Glomerular endothelial cell (primary cell): ENCODE results near the gene CLMN. TPM values are rescaled to one million over a fixed set of nuclear protein-coding genes. Genes with fewer than 3 reads are reported as not detected.

Experiments used
- DNase-seq: peaks from one replicate; pipeline ENCODE4 v3.0.0-alpha.2; 2011; ENCODE audit warnings: low read depth, low spot score; ENCODE audit errors: extremely low read depth
- total RNA-seq: library from RNA; depleted of rRNA; stranded (reverse); fragments of >200 nt; gene quantifications from 2 replicates; pipeline ENCODE4 v1.2.3, GENCODE V29; 2015

Gene CLMN
- total RNA-seq, 1 donor from 2014 or later = 2.6 TPM

GRCh38 chr14:95264271-95264973, 55.3 kb downstream of the CLMN start:
- no peak for DNase-seq

GRCh38 chr14:95263527-95264231, 56.0 kb downstream of the CLMN start:
- DNase-seq = no peak

GRCh38 chr14:95262511-95262891, 57.2 kb downstream of the CLMN start:
- no peak for DNase-seq

- no peak for DNase-seq
These were observed 57.8 kb downstream of the CLMN start for GRCh38 chr14:95261616-95262510.

- DNase-seq = peak; percentile 47
These were observed 59.0 kb downstream of the CLMN start for GRCh38 chr14:95260537-95261361.

GRCh38 chr14:95258754-95259593, 60.7 kb downstream of the CLMN start:
- no peak for DNase-seq

- DNase-seq = no peak
These were observed 61.6 kb downstream of the CLMN start for GRCh38 chr14:95258156-95258555.

GRCh38 chr14:95257521-95257920, 62.2 kb downstream of the CLMN start:
- no peak for DNase-seq

- DNase-seq = no peak
These were observed 63.0 kb downstream of the CLMN start for GRCh38 chr14:95256776-95257060.

- DNase-seq = no peak
These were observed 63.5 kb downstream of the CLMN start for GRCh38 chr14:95256002-95256775.

- no peak for DNase-seq
These were observed 64.2 kb downstream of the CLMN start for GRCh38 chr14:95255487-95255886.

GRCh38 chr14:95255013-95255412, 64.7 kb downstream of the CLMN start:
- no peak for DNase-seq

GRCh38 chr14:95254288-95254687, 65.4 kb downstream of the CLMN start:
- DNase-seq = no peak

GRCh38 chr14:95253039-95253630, 66.6 kb downstream of the CLMN start:
- DNase-seq = no peak

- DNase-seq = no peak
These were observed 67.5 kb downstream of the CLMN start for GRCh38 chr14:95252219-95252618.

- no peak for DNase-seq
These were observed 68.8 kb downstream of the CLMN start for GRCh38 chr14:95250936-95251335.

- DNase-seq = no peak
These were observed 69.5 kb downstream of the CLMN start for GRCh38 chr14:95250140-95250769.

GRCh38 chr14:95248432-95248831, 71.3 kb downstream of the CLMN start:
- DNase-seq = no peak
